HG03135 (cell line): ENCODE measurements around the gene UMODL1.

Source experiments
- ATAC-seq: cut with Tn5 transposase; IDR thresholded peaks from one replicate; pipeline ENCODE4 v1.9.1; 2021; ENCODE audit warnings: mild to moderate bottlenecking, moderate library complexity; ENCODE audit not compliant: unreplicated experiment

The UMODL1 gene

GRCh38 chr21:42039470-42039901, 31.6 kb upstream of the UMODL1 start:
- ATAC-seq = no peak

GRCh38 chr21:42039911-42040351, 31.2 kb upstream of the UMODL1 start:
- ATAC-seq = no peak

- ATAC-seq = no peak
Observed at GRCh38 chr21:42040411-42041180, 30.5 kb upstream of the UMODL1 start.

- ATAC-seq = no peak
Observed at GRCh38 chr21:42041246-42041645, 29.9 kb upstream of the UMODL1 start.

GRCh38 chr21:42041711-42042110, 29.4 kb upstream of the UMODL1 start:
- ATAC-seq = no peak

- ATAC-seq = no peak
Observed at GRCh38 chr21:42042651-42043050, 28.5 kb upstream of the UMODL1 start.

- ATAC-seq = no peak
Observed at GRCh38 chr21:42043201-42043895, 27.8 kb upstream of the UMODL1 start.

GRCh38 chr21:42043961-42044360, 27.2 kb upstream of the UMODL1 start:
- ATAC-seq = no peak

GRCh38 chr21:42044871-42045495, 26.1 kb upstream of the UMODL1 start:
- ATAC-seq = no peak

- no peak for ATAC-seq
Observed at GRCh38 chr21:42047821-42048613, 23.1 kb upstream of the UMODL1 start.

- no peak for ATAC-seq
Observed at GRCh38 chr21:42048870-42049577, 22.1 kb upstream of the UMODL1 start.

GRCh38 chr21:42049578-42050430, 21.3 kb upstream of the UMODL1 start:
- ATAC-seq = no peak

GRCh38 chr21:42051788-42052187, 19.3 kb upstream of the UMODL1 start:
- ATAC-seq = no peak

GRCh38 chr21:42055425-42055824, 15.7 kb upstream of the UMODL1 start:
- ATAC-seq = no peak

GRCh38 chr21:42056468-42056867, 14.6 kb upstream of the UMODL1 start:
- ATAC-seq = no peak

GRCh38 chr21:42056996-42057689, 14.0 kb upstream of the UMODL1 start:
- no peak for ATAC-seq

- no peak for ATAC-seq
Observed at GRCh38 chr21:42057851-42058437, 13.2 kb upstream of the UMODL1 start.

GRCh38 chr21:42058631-42059111, 12.4 kb upstream of the UMODL1 start:
- ATAC-seq = no peak
